K562 (cell line): ENCODE measurements around the gene CDKN2D.

Experiments
- JUND ChIP-seq, 2 experiments: IDR thresholded peaks; 2 replicates in 1 of 2; 3 replicates in 1 of 2; pipeline ENCODE4 v1.6.1; 2011; ENCODE audit warnings: borderline replicate concordance in 2 of 2, low read depth in 2 of 2, low read length in 2 of 2, improper control_type of control experiment in 1 of 2, missing biosample characterization in 1 of 2, missing genetic modification characterization in 1 of 2, missing genetic modification reagents in 1 of 2
- KLF1 ChIP-seq: fragments of 450-650 bp; IDR thresholded peaks from 2 replicates; pipeline ENCODE4 v1.6.1; 2016; ENCODE audit warnings: missing genetic modification characterization, missing compliant biosample characterization
- MTF1 ChIP-seq: fragments of 250-450 bp; sonication (Bioruptor Pico); IDR thresholded peaks from 2 replicates; pipeline ENCODE4 v1.9.0; 2021; ENCODE audit warnings: moderate library complexity, mild to moderate bottlenecking, inconsistent platforms, borderline replicate concordance
- NRF1 ChIP-seq, 2 experiments: fragments of 450-650 bp; IDR thresholded peaks in 1 of 2; conservative IDR thresholded peaks in 1 of 2; 2 replicates each; pipeline ENCODE4 v1.6.1; 2014; ENCODE audit warnings: mild to moderate bottlenecking in 2 of 2
- POLR2A ChIP-seq: fragments of 450-650 bp; conservative IDR thresholded peaks from 2 replicates; pipeline ENCODE4 v1.6.1; 2016
- RBM25 ChIP-seq: fragments of 200-400 bp; formaldehyde crosslinking; IDR thresholded peaks from 2 replicates; pipeline ENCODE4 v1.6.1; 2018; ENCODE audit warnings: low read length, low read depth, moderate library complexity; ENCODE audit not compliant: severe bottlenecking
- TCF7L2 ChIP-seq: fragments of 150-350 bp; IDR thresholded peaks from 2 replicates; pipeline ENCODE4 v1.6.1; 2016; ENCODE audit warnings: low read depth, mild to moderate bottlenecking, low read length, moderate library complexity
- TSC22D4 ChIP-seq: fragments of 450-650 bp; IDR thresholded peaks from 2 replicates; pipeline ENCODE4 v1.6.1; 2016; ENCODE audit warnings: missing genetic modification characterization, missing biosample characterization, control low read depth
- ZBTB1 ChIP-seq: sonication (generic); formaldehyde crosslinking; IDR thresholded peaks from 2 replicates; pipeline ENCODE4 v1.8.1; 2023; ENCODE audit warnings: missing genetic modification reagents, low read depth, mild to moderate bottlenecking, borderline replicate concordance
- TF ChIP-seq, protein P1 (sequence below): sonication (generic); formaldehyde crosslinking; IDR thresholded peaks from 2 replicates; pipeline ENCODE4 v1.8.1; 2022; ENCODE audit warnings: missing genetic modification reagents
- TF ChIP-seq, protein P2 (sequence below): fragments of 450-650 bp; IDR thresholded peaks from 2 replicates; pipeline ENCODE4 v1.7.1; 2018; ENCODE audit warnings: mild to moderate bottlenecking, low read depth; ENCODE audit not compliant: partially characterized antibody

GRCh38 chr19:10582091-10582490 is 13.3 kb upstream of the CDKN2D start:
- no peak for TF ChIP-seq POLR2A
- TF ChIP-seq, protein P1, sequence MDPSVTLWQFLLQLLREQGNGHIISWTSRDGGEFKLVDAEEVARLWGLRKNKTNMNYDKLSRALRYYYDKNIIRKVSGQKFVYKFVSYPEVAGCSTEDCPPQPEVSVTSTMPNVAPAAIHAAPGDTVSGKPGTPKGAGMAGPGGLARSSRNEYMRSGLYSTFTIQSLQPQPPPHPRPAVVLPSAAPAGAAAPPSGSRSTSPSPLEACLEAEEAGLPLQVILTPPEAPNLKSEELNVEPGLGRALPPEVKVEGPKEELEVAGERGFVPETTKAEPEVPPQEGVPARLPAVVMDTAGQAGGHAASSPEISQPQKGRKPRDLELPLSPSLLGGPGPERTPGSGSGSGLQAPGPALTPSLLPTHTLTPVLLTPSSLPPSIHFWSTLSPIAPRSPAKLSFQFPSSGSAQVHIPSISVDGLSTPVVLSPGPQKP = no peak
- TF ChIP-seq, protein P2, sequence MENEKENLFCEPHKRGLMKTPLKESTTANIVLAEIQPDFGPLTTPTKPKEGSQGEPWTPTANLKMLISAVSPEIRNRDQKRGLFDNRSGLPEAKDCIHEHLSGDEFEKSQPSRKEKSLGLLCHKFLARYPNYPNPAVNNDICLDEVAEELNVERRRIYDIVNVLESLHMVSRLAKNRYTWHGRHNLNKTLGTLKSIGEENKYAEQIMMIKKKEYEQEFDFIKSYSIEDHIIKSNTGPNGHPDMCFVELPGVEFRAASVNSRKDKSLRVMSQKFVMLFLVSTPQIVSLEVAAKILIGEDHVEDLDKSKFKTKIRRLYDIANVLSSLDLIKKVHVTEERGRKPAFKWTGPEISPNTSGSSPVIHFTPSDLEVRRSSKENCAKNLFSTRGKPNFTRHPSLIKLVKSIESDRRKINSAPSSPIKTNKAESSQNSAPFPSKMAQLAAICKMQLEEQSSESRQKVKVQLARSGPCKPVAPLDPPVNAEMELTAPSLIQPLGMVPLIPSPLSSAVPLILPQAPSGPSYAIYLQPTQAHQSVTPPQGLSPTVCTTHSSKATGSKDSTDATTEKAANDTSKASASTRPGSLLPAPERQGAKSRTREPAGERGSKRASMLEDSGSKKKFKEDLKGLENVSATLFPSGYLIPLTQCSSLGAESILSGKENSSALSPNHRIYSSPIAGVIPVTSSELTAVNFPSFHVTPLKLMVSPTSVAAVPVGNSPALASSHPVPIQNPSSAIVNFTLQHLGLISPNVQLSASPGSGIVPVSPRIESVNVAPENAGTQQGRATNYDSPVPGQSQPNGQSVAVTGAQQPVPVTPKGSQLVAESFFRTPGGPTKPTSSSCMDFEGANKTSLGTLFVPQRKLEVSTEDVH = no peak
- TF ChIP-seq ZBTB1 (CRISPR knock-in tag) = no peak
- TF ChIP-seq TSC22D4 (tag) = no peak
- TF ChIP-seq JUND (IDR thresholded peaks at IDR 0.05; ENCODE audit: borderline replicate concordance, low read depth, low read length) = no peak
- TF ChIP-seq JUND (tag; IDR thresholded peaks at IDR 0.05; ENCODE audit: borderline replicate concordance, low read depth, low read length) = no peak
- TF ChIP-seq TCF7L2 = no peak
- no peak for TF ChIP-seq RBM25
- no peak for TF ChIP-seq MTF1 (CRISPR knock-in tag)
- no peak for TF ChIP-seq NRF1 (conservative IDR thresholded peaks at IDR 0.05 in 1 of 2, IDR thresholded peaks at IDR 0.05 in 1 of 2)
- TF ChIP-seq KLF1 (tag) = no peak
